Fibroblast of skin of back (primary cell): Measurements from ENCODE around the gene CDC14A. TPM values are rescaled to one million over a fixed set of nuclear protein-coding genes. Genes with fewer than 3 reads are reported as not detected.
A peak's percentile ranks its signal among the peaks of the same experiment; 100 is the strongest.
"Not testable (repeated sequence)": the region's sequence is repeated elsewhere in the genome, so short reads cannot be mapped to it uniquely, and the experiment has no call there.

ENCODE experiments used
- DNase-seq: peaks from one replicate; pipeline ENCODE4 v3.0.0-alpha.2; 2013
- polyA plus RNA-seq, 2 experiments: library from polyadenylated mRNA; unstranded; fragments of 120-200 nt; gene quantifications; one replicate each; pipeline ENCODE4 v1.2.1, GENCODE V29; 2013; ENCODE audit not compliant: insufficient read length in 2 of 2

Gene CDC14A, protein sequence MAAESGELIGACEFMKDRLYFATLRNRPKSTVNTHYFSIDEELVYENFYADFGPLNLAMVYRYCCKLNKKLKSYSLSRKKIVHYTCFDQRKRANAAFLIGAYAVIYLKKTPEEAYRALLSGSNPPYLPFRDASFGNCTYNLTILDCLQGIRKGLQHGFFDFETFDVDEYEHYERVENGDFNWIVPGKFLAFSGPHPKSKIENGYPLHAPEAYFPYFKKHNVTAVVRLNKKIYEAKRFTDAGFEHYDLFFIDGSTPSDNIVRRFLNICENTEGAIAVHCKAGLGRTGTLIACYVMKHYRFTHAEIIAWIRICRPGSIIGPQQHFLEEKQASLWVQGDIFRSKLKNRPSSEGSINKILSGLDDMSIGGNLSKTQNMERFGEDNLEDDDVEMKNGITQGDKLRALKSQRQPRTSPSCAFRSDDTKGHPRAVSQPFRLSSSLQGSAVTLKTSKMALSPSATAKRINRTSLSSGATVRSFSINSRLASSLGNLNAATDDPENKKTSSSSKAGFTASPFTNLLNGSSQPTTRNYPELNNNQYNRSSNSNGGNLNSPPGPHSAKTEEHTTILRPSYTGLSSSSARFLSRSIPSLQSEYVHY
- polyA plus RNA-seq (2013, experiment 1 of 2; ENCODE audit: insufficient read length): 1.3 TPM
- 0.55 TPM for polyA plus RNA-seq (2013, experiment 2 of 2; ENCODE audit: insufficient read length)

GRCh38 chr1:100352267-100353070 is at the start of gene CDC14A:
Gene CDC14A (plus strand): TSS chr1:100352506. CDS start chr1:100352955, 449 bp downstream.
- peak; percentile 97 for DNase-seq

DNA sequence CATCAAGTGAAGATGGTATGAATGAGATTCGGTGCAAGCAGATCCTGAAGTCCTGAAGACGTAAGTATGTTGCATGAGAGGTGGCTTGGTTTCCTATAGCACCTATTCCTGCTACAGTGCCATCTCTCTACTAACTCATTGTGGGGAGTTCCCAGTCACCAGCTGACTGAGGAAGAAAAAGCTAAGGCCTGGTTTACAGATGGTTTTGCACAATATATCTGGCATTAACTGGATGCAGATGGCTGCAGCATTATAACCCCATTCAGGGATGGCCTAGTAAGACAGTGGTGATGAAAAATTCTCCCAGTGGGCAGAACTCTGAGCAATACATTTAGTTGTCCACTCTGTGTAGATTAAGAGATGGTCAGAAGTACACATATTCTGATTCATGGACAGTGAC is 49.6 kb upstream of the CDC14A start:
- no peak for DNase-seq

DNA sequence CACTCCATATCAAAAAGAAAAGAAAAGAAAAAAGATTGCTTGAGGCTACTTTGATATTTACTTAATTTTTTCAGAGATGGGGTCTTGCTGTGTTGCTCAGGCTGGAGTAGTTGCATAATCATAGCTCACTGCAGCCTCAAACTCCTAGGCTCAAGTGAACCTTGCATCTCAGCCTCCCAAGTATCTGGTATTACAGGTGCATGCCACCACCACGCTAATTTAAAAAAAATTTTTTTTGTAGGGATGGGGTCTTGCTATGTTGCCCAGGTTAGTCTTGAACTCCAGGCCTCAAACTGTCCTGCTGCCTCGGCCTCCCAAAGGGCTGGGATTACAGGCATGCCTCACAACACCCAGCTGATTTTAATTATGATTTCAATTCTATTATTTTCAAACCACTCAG is 48.1 kb upstream of the CDC14A start:
- DNase-seq: no peak

GRCh38 chr1:100304921-100305320 is 47.4 kb upstream of the CDC14A start:
- DNase-seq: no peak

DNA sequence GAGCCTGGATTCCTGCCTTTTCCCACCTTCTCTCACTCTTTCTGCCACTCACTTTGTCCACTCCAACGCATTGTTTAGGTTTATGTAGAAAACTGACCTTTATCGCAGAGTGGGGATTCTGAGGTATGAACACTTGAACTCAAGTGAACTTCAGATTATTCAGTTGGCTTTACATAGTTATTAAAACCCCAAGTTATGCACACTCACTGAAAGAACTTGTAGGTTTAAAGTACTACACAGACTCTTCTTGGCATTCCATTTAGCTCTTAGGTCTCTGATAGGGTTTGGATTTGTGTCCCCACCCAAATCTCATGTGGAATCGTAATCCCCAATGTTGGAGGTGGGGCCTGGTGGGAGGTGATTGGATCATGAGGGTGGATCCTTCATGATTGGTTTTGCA is 46.4 kb upstream of the CDC14A start:
- no peak for DNase-seq

- DNase-seq: no peak
Observed at GRCh38 chr1:100306735-100307313, 45.5 kb upstream of the CDC14A start.

GRCh38 chr1:100308777-100309176 is 43.5 kb upstream of the CDC14A start:
- peak; percentile 14 for DNase-seq

GRCh38 chr1:100309863-100310262 is 42.4 kb upstream of the CDC14A start:
- DNase-seq: no peak

GRCh38 chr1:100313382-100313781 is 38.9 kb upstream of the CDC14A start:
- no peak for DNase-seq

DNA sequence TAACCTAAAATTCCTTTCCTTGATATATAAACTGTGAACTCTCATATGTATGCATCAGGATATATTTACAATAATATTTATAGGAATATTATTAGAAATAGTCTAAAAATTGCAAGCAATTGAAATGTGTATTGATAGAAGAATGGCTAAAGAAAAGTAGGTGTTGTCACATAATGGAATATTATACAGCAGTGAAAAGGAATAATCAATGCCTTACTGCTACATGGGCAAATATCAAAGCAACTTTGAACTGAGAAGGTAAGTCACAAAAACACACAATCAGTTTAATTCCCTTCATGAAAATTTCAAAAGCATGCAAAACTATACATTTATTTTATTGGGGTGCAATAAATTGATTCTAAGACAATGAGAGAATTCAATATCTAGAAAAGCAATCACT is 35.7 kb upstream of the CDC14A start:
- no peak for DNase-seq

DNA sequence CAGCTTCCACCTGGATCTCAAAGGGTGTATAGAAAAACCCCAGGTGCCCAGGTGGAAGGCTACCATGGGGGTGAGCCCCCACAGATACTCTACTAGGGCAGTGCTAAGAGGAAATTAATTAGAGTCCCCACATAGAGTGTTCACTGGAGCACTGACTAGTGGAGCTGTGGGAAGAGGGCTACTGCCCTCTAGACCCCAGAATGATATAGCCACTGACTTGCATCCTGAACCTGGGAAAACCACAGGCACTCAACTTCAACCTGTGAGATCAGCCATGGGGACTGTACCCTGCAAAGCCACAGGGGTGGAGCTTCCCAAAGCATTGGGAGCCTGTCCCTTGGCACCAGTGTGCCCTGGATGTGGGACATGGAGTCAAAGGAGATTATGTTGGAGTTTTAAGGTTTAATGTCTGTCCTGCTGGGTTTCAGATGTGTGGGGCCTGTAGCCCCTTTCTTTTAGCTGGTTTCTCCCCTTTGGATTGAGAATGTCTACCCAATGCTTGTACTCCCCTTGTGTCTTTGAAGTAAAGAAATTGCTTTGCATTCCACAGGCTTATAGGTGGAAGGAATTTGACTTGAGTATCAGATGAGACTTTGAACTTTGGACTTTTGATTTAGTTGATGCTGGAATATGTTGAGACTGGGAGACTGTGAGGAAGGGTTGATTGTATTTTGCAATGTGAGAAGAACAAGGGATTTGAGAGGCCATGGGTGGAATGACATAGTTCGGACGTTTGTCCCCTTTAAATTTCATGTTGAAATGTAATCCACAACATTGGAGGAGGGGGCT is 31.8 kb upstream of the CDC14A start:
- no peak for DNase-seq

- no peak for DNase-seq
Observed at GRCh38 chr1:100321100-100321493, 31.2 kb upstream of the CDC14A start.

- no peak for DNase-seq
Observed at GRCh38 chr1:100321506-100321905, 30.8 kb upstream of the CDC14A start.

- DNase-seq: peak; percentile 35
Observed at GRCh38 chr1:100322436-100323211, 29.7 kb upstream of the CDC14A start.

DNA sequence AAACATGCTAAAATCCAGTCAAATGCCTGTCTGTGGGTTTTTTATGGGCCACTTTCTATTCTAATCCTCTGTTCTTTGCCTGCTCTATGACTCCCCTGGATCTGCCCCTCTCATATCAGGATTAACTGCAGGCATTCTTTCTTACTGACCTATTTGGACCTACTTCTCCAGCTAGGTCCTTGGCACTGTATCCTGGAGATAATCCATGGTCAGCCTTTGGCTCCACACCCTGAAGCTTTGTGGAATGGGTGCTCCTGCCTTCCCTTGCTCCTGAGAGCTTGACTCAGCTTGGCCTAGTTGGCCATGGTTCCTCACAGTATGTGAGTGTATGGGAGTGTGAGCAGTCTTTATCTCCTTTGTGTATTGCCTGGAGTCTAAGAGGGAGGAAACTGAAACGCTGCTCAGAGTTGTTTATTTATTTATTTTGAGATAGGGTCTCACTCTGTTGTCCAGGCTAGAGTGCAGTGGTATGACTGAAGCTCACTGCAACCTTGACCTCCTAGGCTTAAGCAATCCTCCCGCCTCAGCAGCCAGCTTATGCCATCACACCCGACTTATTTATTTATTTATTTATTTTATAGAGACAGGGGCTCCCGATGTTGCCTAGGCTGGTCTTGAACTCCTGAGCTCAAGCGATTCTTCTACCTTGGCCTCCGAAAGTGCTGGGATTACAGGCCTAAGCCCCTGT is 28.7 kb upstream of the CDC14A start:
- DNase-seq: no peak

- no peak for DNase-seq
Observed at GRCh38 chr1:100325415-100326324, 26.6 kb upstream of the CDC14A start.

DNA sequence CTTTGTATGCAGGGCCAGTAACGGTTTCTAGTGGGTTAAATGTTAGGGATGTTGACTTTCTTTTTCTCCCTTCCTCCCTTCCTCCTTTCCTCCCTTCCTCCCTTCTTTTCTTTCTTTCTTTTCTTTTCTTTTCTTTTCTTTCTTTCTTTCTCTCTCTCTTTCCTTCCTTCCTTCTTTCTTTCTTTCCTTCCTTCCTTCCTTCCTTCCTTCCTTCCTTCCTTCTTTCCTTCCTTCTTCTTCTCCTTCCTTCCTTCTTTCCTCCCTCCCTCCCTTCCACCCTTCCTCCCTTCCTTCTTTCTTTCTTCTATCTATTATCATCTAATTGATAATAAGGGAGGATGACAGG is 26.0 kb upstream of the CDC14A start:
- not testable (repeated sequence) for DNase-seq

DNA sequence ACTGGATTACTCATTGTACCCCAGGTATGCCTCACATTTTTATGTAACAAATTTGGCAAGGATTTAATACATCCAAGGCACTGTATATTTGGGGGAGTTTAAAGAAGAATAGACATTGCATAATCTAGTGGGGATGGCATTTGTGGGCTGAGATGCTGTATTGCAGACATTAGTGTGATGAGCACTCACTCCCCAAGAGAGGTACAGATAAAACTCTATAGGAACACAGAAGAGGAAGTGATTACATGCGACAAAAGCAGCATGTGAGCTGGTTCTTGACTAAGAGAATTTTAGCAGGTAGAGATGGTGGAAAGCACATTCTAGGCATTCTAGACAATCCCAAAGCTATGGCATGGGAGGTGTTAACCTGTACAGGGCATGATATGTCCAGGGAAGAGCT is 24.2 kb upstream of the CDC14A start:
- DNase-seq: no peak

DNA sequence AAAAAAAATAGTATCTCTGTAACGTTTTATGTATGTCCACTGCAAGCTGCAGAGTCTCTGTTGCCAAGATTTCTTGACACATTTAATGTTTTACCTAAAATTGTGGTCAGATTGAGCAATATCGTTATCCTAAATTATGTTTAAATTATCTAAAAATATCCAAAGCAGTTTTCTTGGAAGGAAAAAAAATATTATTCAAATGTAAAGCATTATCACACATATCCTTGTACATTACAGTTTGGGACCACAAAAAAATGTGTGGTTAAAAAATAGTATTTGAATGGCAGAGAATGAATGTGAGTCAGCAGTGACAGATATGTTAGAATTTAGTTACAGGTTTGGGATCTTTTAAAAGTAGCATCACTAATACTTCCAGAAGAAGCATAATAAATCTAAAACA is 21.2 kb upstream of the CDC14A start:
- peak; percentile 17 for DNase-seq

DNA sequence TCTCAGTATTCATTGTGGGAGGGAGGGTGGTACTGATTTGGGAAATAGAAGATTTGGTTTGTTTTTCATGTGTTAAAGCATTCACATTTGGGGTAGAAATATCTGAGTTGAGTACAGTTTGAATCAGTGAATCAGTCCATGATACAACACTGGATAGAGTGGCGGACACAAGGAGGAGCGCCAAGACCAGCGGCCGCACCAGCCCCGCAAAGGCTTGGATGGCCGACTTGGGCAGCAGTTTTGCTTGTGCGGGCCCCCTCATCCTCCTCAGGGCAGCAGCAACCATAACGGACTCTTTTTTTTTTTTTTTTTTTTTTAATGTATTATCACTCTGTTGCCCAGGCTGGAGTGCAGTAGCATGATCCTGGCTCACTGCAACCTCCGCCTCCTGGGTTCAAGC is 20.0 kb upstream of the CDC14A start:
- no peak for DNase-seq
